Left hindlimb (tissue), 1 donor: ENCODE measurements around the gene ZNF790.

Experiments
- DNase-seq: peaks from one replicate; pipeline ENCODE4 v3.0.0-alpha.2; 2018

ZNF790 gene

DNA sequence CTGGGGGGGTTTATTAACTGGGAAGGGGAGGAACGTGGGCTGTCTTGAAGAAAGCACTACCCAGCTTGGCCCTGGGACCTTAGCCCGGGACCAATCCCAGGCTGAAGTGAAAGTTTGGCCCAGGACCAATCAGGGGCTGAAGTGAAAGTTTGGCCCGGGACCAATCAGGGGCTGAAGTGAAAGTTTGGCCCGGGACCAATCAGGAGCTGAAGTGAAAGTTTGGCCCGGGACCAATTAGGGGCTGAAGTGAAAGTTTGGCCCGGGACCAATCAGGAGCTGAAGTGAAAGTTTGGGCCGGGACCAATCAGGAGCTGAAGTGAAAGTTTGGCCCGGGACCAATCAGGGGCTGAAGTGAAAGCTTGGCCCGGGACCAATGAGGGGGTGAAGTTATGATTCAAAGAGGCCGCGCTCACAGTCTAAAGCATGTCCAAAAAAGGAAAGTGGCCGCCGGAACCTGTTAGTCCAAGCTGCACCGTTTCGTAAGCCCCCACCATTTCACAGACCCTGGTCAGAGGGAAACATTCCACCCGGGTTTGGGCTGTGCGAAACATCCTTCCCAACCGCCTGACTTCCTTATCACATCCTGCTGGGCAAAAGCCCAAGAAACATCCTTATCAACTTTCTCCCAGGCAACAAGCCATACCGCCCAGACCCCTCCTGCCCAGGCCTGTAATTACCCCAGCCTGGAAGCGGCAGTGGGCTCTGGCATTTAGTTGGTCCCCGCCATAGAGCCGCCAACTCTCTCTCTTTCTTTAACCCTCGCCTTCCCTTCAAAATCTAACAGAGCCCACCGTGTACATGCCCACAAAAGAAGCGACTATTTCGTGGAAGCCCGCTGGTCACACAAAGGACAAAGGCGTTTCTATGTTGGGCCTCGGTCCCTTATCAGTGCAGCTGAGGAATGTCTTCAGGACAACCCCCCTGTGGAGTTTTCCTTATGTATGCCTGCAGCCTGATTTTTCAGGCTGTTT is 66.6 kb downstream of the ZNF790 start:
- peak; percentile 75 for DNase-seq
